GM19395 (cell line): Measurements from ENCODE around the gene SBK1.

Source experiments
- ATAC-seq: cut with Tn5 transposase; IDR thresholded peaks from one replicate; pipeline ENCODE4 v1.9.1; 2021; ENCODE audit warnings: mild to moderate bottlenecking, moderate library complexity; ENCODE audit not compliant: unreplicated experiment

The SBK1 gene

DNA sequence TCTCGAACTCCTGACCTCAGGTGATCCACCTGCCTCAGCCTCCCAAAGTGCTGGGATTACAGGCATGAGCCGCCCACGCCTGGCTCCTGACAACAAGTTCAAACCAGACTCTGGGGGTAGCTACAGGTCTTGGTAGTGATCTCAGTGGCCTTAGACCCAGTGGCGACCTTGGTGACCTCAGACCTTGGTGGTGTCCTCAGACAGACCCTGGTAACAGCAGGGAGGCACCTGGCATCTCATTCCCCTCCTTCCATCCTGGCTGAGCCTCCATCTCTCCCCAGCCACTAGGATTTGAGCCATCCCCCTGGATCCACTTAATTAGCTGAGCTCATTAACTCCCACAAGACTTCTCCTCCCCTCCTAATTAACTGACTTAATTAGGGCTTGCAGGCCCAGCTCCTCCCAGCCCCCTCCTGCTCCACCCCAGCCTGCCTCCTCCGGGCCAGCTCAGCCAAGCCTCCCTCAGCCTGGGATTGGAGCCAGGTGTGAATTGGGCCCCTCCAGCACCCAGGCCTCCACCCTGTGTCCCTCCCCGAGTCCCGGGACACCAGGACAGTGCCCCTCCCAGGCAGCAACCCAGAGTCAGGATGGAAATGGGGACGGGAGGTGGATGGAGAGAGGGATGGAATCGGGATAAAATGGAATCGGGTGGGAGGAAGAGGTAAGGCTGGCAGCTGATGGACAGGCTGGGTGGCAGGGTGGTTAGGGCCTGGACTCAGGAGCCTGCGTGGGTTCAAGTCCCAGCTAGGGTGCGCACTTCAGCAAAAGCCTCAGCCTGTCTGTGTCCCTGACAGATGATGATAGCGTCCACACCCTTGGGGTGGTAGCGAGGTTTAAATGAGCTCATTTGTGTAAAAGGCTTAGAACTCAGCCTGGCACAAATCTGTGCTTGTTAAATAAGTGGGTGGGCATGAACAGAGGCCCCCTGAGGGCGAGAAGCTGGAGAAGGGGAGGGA, 11.2 kb upstream of the SBK1 start:
- ATAC-seq, result no peak

DNA sequence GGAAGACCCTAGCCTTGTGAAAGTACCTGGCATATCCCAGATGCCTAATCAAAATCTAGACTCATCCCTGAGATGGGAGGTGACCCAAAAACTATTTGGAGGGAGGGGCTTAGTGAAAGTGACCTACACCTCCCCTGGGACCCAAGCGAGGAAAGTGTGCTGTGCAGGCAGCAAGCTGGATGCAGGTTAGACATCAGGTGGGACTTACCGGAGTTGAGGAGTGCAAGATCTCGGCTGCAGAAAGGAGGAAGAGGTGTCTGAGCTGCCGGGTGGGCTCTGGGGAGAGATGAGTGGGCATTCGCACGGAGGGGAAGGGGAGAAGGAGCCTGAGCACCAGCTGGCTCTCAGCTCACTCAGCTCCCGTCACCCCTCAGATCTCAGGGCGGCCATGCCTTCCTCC, 10.3 kb upstream of the SBK1 start:
- no peak for ATAC-seq

DNA sequence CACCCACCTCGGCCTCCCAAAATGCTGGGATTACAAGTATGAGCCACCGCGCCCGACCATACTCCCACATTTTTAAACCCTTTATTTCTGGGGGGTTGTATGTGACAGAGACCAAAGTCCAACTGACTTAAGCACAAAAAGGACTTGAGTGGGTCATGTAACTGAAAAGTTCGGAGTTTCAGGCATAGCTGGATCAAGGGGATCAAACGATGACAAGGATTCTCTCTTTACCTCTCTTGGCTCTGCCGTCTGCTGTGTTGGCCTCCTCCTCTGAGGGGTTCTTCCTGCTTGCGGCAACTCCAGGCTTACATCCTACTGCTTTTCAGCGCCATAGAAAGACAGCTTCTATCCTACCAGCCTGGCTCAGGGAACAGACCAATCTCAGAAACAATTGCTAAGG, 9.2 kb upstream of the SBK1 start:
- ATAC-seq, result no peak

DNA sequence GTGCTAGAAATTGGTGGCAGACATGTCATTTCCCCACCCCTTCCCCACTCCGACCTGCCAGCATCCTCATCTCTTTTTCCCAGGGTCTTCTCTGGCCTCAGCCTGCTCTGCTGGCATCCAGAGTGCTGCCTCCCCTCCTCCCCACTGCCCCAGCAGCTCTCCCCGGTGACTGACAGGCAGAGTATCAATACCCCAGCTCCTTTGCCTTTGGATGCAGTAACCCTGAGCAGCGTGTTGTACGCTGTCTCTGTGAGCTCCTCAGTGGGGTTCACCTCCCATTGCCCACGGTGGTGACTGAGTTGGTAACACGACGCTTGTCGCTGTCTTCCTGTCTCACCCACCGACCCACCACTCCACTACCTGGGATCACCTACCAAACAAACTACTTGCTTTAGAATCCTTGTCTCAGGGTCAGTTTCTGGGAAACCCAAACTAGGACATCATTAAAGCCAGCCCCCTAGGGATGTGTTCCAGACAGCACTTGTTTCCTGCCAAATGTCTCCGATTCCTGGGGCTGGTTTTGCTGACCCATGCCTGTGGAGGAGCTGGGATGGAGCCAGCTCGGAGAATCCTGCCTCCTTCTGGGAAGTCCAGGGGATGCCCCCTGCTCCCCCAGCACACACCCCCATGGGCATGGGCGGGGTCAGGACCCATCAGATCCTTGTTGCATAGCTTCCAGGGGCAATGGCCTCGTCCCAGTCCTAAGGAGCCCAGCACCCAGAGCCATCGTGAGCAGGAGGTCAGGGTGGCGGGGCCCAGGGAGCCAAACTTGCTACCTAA, 8.3 kb upstream of the SBK1 start:
- no peak for ATAC-seq

DNA sequence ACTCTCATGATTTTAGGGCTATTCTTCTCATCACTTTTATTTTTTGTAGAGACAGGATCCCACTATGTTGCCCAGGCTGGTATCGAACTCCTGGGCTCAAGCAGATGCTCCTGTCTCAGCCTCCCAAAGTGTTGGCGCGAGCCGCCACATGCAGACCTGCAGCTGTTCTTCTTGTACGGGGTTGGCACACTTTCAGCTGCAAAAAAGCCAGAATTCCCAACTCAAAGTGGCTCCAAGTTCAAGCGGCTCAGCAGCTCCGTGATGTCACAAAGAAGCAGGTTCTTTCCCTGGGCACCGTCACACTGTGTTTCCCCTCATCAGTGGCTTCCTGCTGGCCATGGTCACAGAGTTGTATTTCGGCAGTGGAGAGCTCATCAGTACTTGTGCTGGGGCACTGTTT, 6.7 kb upstream of the SBK1 start:
- no peak for ATAC-seq

DNA sequence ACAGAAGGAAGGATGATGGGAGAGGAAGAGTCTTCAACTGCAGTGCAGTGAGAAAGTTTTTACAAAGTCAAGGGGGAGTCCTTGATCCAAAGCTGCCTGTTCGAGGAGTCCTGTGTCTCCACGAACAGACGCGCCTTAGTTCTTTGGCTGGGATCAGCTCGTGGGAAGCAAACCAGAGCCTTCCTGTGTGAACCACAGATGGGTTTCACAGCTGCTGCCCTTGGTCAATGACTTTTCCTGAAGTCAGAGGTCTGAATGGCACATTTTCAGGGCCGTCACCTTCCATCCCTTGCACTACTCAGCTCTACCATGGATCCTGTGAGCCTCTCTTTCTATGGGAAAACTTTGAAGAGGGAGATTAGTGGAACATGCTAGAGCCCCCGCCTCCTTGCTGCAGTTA, 4.2 kb upstream of the SBK1 start:
- no peak for ATAC-seq

DNA sequence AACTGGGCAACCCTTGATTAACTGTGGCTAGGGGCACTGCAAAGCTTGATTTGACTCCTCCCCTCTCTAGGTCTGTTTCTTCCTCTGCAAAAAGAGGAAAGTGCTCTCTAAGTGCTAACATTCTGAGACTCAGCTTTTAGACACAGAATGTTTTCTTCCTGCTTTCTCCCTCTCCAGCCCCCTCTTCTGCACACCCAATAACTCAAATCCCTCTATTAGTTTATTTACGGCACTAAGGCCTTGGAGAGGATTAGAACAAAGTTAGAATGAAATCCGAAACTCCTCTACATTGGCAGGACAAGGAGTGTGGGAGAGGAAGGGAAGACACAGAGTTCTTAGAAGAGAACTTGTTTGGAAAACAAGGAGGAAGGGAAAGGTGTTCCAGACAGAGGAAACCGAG, 3.3 kb upstream of the SBK1 start:
- ATAC-seq, result no peak

DNA sequence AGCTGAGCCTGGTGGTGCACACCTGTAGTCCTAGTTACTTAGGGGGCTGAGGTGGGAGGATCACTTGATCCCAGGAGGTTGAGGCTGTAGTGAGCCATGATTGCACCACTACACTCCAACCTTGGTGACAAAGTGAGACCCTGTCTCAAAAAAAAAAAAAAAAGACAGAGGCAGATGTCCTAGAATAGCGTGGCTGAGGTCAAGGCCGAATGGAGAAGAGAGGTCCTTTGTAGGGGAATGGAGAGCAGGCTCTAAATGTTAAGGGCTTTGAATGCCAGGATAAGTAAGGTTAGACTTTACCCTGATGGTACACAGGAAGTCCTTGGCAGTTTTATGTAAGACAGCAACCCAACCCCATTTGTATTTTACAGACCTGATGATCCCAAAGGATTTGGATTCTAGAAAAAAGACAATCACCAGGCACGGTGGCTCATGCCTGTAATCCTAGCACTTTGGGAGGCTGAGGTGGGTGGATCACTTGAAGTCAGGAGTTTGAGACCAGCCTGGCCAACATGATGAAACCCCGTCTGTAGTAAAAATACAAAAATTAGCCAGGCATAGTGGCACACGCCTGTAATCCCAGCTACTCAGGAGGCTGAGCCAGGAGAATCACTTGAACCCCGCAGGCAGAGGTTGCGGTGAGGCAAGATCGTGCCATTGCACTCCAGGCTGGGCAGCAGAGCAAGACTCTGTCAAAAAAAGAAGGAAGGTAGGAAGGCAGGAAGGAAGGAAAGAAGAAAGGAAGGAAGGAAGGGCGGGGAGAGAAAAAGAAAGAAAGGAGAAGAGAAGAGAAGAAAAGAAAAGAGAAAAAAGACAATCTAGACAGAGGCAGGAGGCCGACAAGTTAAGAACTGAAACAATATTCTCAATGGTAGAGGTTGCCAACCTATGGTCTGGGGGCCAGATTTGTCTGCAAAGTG, 2.1 kb upstream of the SBK1 start:
- no peak for ATAC-seq

DNA sequence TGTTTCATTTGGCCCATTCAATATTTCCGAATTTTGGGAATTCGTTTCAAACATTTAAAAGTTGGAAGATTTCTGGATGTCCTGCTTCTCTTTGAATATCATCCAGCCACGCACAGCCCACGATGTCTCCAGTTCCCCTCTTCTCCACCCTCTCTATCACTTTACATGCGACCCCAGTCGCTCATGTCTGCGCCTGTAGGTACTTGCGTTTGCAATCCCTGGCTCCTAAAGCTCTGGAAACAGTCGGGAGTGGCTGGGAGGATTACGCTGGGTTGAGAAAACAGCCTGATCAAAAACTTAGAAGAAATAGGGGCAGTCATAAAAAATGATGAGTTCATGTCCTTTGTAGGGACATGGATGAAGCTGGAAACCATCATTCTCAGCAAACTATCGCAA, 1.5 kb upstream of the SBK1 start:
- no peak for ATAC-seq

DNA sequence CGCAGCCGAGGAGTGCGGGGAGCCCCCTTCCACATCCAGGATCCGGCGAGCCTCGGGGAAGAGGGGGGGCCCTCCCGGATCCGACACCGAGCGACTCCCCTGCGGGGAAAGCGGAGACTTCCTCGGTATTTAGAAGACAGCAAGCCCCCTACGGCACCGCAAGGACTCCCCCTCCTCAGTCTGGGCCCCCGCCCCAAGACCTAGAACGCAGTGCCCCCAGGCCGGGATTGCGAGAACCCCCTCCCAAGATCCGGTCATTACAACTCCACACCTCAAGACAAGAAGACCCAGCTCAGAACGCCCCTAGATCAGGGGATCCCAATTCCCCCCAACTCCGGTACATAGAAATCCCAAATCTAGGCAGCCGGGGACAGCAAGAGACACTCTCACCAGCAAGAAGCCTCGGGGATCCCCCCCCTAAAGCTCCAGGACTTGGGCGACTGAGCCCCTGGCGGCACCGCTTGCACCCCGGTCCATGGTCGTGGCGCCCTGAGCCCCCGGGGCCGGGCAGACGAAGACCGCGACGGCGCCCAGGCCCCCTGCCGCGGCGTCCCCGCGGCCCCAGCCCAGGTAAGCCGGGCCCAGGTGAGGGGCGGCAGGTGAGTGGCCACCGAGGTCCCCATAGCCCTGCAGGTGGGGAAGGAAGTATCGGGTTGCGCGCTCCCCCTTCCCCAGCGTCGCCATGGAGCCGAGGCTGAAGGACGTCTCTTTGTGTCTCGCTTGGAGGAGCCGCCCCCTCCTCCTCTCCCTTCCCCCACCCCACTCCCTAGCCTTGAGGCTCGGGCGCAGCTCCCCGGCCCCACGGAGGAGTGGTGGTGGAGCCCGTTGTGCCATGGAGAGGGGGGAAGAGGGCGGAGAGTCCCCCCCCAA, 641 bp downstream of the SBK1 start:
- no peak for ATAC-seq

DNA sequence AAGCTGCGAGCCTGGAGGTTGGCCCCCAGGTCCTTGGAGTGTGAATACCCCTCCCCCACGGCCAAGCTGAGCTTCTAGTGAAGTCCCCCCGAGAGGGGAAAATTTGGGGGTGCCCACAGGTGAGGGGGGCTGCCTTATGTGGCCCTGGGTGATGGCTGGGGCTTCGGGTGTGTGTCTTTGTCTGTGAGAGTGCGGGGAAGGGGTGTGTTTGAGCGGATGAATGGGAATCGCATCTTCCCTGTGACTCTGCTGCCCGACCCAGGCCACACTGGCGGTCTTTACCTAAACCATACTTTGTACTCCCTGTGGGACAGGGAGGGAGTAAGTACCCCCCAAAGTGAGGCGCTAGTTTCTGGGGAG, 1.3 kb downstream of the SBK1 start:
- no peak for ATAC-seq

DNA sequence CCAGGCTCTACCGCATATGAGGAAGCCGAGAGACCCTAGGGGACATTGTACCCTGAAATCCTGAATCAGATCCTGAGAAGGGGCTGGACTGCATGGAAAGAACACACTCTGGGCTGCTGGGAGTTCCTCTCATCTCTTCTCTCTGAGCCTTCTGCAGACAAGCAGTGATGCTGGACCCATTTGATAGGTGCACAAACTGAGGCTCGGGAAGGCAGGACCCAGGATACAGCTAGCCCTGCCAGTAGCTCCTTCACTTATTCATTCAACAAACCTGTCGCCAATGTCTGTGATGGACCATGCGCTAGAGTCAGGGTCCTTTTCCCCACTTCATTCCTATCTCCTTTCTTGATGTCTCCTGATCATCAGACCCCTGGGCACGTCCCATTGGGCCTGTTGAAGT, 1.9 kb downstream of the SBK1 start:
- ATAC-seq, result no peak

DNA sequence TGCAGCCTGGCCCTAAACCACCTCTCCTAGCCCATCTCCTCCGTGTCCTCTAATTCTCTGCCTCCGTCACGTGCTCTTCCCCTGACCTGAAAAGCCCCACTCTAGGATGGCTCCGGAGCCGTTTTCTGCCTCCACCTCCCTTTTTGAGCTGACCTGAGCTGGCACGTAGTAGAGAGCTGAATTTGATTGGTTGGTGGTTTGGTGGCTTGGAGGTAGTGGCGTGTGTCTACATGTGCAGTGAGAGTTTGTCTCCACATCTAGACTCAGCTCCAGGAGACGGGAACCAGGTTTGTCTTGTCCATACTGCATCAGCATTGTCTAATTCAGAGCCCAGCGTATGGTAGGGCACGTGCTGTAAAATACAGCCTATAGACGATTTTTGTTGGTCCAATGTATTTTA, 3.0 kb downstream of the SBK1 start:
- no peak for ATAC-seq

DNA sequence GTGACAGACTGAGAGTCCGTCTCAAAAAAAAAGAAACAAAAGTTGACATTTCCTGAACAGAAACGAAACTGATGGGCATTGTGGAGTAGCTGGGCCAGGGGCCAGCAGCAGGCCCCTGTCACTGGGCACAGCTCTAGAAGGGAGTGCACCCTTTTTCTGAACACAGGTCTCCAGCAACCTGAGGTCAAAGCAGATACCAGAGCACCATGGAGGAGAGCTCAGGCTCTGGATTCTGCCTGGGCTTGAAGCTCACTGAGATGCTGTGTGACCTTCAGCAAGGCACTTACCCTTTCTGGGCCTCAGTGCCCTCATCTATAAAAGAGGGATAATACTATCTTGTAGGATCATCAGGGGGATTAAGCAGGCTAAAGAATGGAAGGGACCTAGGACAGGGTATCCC, 5.0 kb downstream of the SBK1 start:
- no peak for ATAC-seq

DNA sequence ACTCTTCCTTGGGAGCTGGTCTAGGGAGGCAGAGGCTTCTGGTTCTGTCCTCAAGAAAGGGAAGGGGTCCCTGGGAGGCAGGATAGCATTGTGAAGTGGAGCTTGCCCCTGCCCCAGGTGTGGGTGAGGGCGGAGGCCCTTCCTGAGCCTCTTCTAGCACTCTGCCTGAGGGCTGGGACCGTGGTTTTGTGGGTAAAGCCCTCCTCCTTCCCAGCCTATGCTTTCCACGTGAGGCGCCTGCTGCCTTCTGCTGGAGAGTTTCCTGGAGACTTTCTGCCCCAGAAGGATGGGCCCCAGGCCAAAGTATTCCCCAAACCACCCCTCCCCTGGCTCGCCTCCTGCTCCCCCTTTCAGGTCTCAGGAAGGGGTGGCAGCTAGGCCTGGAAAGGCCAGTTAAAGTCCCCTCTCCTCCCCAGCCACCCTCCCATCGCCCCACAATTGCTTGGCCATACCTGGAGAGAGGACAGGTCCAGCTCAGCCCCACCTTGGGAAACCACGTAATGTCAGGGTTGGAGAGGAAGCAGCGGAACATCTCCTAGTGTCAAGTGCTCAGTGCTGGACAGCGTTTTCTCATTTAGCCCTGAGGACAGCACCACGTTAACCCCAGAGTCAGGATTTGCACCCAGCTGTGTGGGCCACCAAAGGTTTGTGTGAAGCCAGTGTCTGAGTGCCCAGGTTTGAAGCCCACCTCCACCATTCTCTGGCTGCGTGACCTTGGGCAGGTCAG, 5.6 kb downstream of the SBK1 start:
- no peak for ATAC-seq

DNA sequence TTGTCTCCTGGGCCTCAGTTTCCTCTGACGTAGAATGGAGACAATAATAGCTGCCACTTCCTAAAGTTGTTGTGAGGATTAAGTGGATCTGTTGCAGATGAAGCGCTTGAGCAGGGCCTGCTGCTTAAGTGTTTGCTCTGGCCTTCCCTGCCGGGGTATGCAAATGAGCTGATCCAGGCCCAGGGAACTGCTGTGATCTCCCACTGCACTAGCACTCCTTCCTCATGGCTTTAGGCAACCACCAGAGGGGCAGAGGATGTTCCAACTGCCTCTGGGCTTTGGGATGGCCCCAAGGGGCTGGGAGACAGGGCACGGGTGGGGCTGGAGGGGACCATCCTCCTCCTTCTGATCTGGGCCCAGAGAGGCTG, 6.2 kb downstream of the SBK1 start:
- no peak for ATAC-seq

DNA sequence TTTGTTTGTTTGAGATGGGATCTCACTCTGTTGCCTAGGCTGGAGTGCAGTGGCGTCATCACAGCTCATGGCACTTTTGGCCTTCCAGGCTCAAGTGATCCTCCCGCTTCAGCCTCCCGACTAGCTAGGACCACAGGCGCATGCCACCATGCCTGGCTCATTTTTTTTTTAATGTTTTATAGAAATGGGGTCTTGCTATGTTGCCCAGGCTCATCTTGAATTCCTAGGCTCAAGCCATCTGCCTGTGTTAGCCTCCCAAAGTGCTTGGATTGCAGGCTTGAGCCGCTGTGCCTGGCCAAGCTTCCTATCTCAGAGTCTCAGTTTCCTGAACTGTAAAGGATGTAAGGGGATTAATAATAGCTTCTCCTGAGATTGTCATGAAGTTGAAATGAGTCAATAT, 8.0 kb downstream of the SBK1 start:
- ATAC-seq, result no peak

DNA sequence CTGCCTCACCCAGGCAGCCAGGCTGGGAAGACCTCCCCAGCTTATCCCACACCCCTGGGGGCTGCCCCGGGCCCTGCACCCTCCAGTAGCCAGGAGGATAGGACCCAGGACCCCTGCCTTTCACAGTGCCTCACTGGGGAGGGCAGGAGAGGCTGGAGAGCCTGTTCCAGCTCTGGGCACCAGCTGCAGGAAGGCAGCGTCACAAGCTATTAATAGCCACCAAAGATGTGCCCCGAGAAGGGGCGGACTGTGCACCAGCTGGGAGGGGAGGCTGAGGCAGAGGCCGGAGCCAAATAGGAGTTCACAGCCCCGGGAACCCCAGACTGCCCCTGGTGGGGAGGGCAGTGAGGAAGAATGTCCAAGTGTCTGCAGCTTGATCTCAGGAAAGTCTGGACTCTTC, 8.8 kb downstream of the SBK1 start:
- ATAC-seq, result no peak

DNA sequence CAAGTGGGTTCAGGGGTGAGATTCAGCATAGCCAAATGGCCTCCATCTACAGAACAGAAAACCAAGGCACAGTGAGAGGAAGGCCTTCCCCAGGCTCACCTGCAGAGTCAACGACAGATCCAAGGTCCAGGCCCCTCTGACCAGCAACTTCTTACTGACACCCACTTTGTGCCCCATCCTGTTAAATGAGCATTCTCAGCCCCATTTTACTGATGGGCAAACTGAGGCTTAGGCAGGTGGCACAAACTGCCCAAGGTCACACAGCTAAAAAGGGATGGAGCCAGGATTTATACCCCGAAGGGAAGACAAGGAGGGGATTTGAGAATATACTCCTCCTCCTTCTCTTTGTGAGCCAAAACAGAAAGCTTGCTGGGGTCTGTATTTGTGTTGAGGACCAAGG, 9.3 kb downstream of the SBK1 start:
- ATAC-seq, result no peak

DNA sequence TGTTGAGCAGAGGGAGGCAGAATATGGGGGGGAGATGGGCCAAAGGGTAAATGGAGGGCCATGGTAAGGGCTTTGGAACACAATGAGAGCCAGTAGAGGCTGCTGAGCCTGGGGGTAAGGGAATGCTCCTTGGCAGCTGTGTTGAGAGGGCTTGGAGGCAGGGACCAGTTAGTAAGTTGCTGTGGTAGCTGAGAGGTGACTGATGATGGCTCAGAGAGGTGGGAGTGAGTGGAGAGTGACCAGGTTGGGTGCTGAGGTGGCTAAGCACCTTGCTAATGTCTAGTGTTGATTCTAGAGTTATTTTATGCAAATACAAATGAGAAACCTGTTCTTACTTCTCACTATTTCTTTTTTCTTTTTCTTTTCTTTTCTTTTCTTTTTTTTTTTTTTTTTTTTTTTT, 10.8 kb downstream of the SBK1 start:
- ATAC-seq, result no peak
